Activated naive CD4-positive, alpha-beta T cell treated with anti-CD3 and anti-CD28 coated beads, Interleukin-2, amount 50 U/mL, for 72 hours (primary cell): ENCODE data around the gene XPNPEP2. TPM values are rescaled to one million over a fixed set of nuclear protein-coding genes. Genes with fewer than 3 reads are reported as not detected.

Experiments used
- ATAC-seq, 2 donors: fragments of 150-1000 bp; cut with Tn5 transposase; 2 replicates each; pipeline ENCODE4 v1.10.0; 2021; ENCODE audit warnings: mild to moderate bottlenecking in 2 of 2, moderate library complexity in 2 of 2
- DNase-seq, 2 donors: peaks; one replicate each; pipeline ENCODE4 v3.0.0; 2021 to 2022; ENCODE audit warnings: low spot score in 2 of 2
- H3K27ac Mint-ChIP-seq, 2 donors: one replicate each; pipeline ENCODE4 v1.8.0; 2022; ENCODE audit warnings: mild to moderate bottlenecking in 2 of 2, mixed read lengths in 2 of 2
- H3K36me3 Mint-ChIP-seq, 2 donors: one replicate each; pipeline ENCODE4 v1.8.0; 2022; ENCODE audit warnings: mixed read lengths in 2 of 2
- H3K9me3 Mint-ChIP-seq, 2 donors: one replicate each; pipeline ENCODE4 v1.8.0; 2022; ENCODE audit warnings: mixed read lengths in 2 of 2
- total RNA-seq, 2 donors: library from RNA; stranded (reverse); gene quantifications; one replicate each; pipeline ENCODE4 v1.2.3, GENCODE V29; 2022

Gene XPNPEP2
- total RNA-seq, 2 donors from 2014 or later = 0.21 TPM; not detected in 1

DNA sequence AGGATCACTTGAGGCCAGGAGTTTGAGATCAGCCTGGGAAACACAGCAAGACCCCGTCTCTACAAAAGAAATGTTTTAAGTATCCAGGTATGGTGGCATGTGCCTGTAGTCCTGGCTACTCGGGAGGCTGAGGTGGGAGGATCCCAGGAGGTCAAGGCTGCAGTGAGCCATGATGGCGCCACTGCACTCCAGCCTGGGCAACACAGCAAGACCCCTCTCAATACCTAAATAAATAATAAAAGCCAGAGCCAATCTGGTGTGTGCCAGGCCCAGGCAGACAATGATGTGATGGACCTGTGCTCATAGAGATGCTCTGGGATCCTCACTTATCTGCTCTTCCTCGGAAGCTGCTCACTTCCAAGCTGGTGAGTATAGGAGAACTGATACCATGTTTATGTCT, 22.8 kb downstream of the XPNPEP2 start:
- ATAC-seq (no peak), DNase-seq (no peak)
- Mint-ChIP-seq H3K27ac (no peak overlapping the region), H3K36me3 (no peaks in the 10 kb centered on the region), H3K9me3 (no peaks in the 10 kb centered on the region)

GRCh38 chrX:129762448-129762847, 23.7 kb downstream of the XPNPEP2 start:
- Mint-ChIP-seq H3K36me3 (no peaks in the 10 kb centered on the region), H3K9me3 (no peaks in the 10 kb centered on the region), H3K27ac (no peak overlapping the region)
- ATAC-seq (no peak), DNase-seq (no peak)

DNA sequence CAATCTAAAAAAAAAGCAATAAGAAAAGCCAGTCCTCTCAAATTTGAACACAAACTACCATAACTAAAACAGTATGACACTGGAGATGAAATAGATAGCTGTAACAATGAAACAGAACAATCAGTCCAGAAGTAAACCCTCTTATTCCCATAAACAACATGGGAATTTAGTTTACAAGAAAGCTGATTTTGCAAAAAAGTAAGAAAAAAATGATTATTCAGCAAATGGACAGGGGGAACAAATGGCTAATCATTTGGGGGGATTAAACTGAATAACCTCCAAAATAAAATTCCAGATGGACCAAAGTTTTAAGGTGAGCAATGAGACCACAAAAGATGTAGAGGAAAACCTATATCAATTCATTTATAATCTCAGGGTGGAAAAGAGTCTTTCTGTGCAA, 24.9 kb downstream of the XPNPEP2 start:
- H3K27ac Mint-ChIP-seq = no peak overlapping the region
- no peaks in the 10 kb centered on the region for H3K36me3 Mint-ChIP-seq
- DNase-seq = no peak
- H3K9me3 Mint-ChIP-seq = no peaks in the 10 kb centered on the region
- ATAC-seq = no peak

- DNase-seq = no peak
These were observed 29.4 kb downstream of the XPNPEP2 start for GRCh38 chrX:129768186-129768585.

DNA sequence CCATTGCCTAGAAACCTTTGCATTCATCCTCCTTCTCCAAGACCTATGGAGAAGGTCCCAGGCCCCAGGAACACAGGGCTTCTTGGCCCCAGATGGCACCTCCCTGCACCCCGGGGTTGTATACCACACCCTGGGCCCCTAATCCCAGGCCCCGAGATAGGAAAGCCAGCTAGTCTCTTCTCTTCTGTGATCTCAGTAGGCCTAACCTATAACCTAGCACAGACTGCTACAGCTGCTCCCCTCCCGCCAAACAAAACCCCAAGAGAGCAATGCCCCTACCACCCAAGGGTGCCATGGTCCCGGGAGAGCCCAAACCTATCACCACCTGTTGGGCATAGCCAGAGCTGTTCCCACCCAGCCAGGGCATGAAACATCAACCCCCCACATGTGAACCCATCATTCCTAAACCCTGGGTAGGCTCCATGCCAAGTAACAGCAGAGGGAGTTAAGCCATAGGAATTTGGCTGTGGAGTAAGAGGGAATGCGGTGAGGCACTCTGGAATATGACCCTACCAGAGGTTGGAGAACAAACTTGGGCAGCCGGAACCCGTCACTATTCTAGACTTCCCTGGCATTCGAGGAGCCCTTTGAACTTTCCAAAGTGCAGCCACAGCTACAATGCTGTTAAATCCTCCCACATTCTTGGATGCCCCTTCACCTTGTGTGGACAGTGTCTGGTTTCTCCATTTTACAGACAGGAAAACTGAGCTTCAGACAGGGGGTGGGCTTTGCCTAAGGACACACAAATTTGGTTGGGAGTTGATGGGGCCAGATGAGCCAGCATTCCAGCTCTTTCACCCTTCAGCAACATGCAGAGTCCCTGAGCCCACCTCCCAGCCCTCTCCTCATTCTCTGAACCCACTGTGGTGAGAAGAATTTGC, 30.0 kb downstream of the XPNPEP2 start:
- H3K9me3 Mint-ChIP-seq = no peaks in the 10 kb centered on the region
- no peak for ATAC-seq

More at GRCh38 chrX:129768186-129768585, 29.4 kb downstream of the XPNPEP2 start:
- Mint-ChIP-seq H3K9me3 (no peaks in the 10 kb centered on the region), H3K36me3 (peaks cover 5 to 6% of the 10 kb centered on the region in 2 donors), H3K27ac (no peak overlapping the region)
- ATAC-seq = no peak

GRCh38 chrX:129769467-129770154, 30.8 kb downstream of the XPNPEP2 start:
- Mint-ChIP-seq H3K36me3 (peaks cover 5 to 6% of the 10 kb centered on the region in 2 donors), H3K27ac (peak overlapping the region; percentile 9 to 61), H3K9me3 (no peaks in the 10 kb centered on the region)
- peak; percentile 49 to 87 for ATAC-seq
- peak in 1 of 2 donors; percentile 56 for DNase-seq

More for the DNA sequence above, 30.0 kb downstream of the XPNPEP2 start:
- Mint-ChIP-seq H3K36me3 (peaks cover 5 to 6% of the 10 kb centered on the region in 2 donors), H3K27ac (peak overlapping the region in 1 of 2 donors; percentile 61)
- DNase-seq = no peak

DNA sequence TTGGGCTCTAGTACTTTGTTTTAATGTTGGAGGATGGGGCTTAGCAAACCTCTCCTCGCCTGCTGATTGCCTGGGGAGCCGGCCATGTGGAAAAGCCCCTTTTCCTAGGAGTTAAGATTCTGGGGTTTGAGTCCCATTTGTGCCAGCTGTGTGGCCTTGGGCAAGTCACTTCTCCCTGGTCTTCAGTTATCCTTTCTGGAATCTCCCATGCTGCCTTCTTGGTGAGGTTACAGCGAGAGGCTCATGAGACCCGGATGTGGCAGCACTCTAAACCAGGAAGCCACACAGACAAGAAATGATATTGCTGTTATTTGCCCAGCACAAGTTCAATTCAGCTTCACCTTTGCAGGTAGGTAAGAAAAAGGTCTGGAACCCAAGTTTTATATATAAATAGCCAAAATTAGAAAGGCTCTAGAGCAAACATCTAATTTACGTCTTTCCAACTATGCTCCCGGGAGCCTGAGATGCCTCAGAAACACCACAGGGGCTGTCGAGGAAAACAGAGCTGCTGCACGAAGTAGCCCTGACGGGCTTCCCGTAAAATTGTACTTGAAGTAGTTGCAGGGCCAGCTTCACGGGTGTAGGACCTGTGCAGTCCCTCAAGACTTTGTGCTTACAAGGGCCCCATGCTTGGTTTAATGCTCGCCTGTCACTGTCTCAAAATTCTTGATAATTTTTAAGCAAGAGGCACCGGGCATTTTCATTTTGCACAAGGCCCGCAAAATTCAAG, 32.7 kb downstream of the XPNPEP2 start:
- Mint-ChIP-seq H3K9me3 (no peaks in the 10 kb centered on the region), H3K36me3 (peaks cover 5 to 6% of the 10 kb centered on the region in 2 donors), H3K27ac (peak overlapping the region; percentile 44 to 83)
- ATAC-seq (peak in 1 of 2 donors; percentile 27), DNase-seq (peak in 1 of 2 donors; percentile 50)

DNA sequence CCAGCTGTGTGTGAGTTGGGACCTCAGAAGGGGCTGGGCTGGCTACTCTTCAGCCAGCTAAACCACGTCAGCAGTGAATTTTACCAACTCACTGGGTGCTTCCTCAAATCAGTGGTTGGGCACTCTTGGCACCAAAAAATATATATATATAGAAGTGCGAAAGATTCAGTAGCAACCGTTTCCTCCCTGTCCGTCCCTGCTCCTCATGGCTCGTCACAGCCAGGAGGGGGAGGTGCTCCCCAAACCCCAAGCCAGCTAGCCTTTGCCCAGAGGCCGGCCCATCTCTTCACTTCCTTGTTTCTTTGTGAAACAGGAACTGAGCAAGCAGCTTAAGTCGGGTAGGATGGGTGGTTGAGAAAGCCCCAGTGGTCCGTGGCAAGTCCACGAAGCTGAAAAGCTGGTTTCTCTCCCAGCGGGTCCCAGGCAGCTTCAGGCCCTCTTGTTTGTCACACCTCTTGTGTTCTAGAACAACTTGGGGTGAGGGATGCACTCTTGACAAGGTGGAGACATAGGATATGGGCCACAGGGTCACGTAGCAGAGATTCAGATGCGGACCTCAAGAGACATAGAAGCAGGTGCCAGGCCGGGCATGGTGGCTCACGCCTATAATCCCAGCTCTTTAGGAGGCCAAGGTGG, 34.1 kb downstream of the XPNPEP2 start:
- Mint-ChIP-seq H3K36me3 (peaks cover 5 to 6% of the 10 kb centered on the region in 2 donors), H3K27ac (peak overlapping the region; percentile 90 to 96), H3K9me3 (no peaks in the 10 kb centered on the region)
- ATAC-seq (peak in 1 of 2 donors; percentile 64), DNase-seq (peak in 1 of 2 donors; percentile 67)

DNA sequence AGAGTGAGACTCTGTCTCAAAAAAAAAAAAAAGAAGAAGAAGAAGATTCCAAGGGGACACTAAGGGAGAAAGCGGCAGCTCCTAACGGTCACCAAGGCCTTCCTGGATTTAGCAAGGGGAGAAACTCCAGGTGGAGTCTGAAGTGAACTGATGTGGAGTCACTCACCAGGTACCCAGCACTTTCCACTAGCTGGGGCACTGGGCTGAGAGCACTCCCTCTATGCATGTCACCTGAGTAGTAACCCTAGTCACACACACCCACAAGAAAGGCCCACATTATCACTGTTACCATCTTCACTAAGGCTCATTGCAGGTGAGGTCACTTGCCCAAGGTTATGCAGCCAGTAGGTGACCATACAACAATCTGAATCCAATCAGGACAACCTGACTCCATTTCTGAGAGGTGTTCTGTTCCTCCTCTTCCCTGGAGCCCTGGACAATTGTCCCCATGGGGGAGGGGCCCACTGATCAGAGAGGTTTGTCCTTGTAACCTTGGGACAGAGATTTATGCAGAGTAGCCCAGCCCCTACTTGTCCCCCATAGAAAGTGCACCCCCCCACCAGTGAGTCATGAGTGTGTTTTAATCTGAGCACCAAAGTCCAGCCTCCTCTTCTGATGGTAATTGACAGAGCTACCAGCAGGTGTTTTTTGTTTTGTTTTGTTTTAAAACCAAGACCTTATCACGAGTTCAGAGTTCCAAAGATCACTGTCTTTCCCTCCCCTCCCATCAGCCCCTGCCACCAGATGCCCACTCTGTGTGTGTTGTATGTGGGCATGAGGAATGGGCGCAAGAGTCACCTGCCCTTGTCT, 35.1 kb downstream of the XPNPEP2 start:
- ATAC-seq (peak in 1 of 2 donors; percentile 36), DNase-seq (no peak)
- Mint-ChIP-seq H3K9me3 (no peaks in the 10 kb centered on the region), H3K27ac (peak overlapping the region in 1 of 2 donors; percentile 96), H3K36me3 (peaks cover 5 to 7% of the 10 kb centered on the region in 2 donors)

DNA sequence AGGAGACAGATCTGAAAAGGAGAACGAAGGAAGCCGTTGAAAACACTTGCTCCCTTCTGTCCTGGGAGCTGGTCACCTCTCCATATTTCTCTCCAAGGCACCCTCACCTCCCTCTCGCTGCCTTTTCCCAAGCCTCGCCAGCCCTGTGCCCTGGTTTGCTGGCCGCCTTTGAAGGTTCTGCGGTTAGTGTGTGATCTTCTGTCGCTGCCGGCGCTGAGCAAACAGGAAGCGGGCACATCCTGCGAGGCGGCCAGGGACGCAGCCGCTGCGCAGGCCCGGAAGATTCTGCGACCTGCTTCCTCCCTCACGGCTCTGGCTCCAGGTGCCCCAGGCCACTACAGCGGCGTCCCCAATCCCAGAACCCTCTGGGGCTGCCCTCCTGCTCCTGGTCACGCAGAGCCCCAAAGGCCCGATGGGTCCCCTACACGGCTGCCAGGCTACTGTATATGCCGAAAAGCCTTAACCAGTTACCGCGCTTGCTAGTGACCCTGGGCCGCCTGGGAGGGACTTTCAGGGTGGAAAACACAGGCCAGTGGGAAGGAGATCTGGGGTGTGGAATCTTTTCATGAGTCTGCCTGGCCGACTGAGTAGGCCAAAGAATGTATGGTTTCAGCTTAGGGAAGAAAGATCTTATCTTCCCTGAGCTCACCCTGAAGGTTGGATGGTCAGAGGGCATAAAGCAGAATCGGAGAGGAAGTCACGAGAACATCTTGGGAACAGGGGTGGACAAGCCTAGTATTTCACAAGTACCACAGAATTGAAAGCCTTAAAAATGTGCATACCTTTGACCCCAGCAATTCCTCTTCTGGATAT, 38.6 kb downstream of the XPNPEP2 start:
- peaks cover 16 to 21% of the 10 kb centered on the region in 2 donors for H3K36me3 Mint-ChIP-seq
- no peaks in the 10 kb centered on the region for H3K9me3 Mint-ChIP-seq
- ATAC-seq (peak; percentile 27 to 39), DNase-seq (peak; percentile 60 to 83)
- H3K27ac Mint-ChIP-seq = peak overlapping the region; percentile 90 to 94

GRCh38 chrX:129779086-129779672, 40.4 kb downstream of the XPNPEP2 start:
- Mint-ChIP-seq H3K36me3 (peaks cover 34% of the 10 kb centered on the region in 2 donors), H3K9me3 (no peaks in the 10 kb centered on the region), H3K27ac (peak overlapping the region; percentile 94 to 95)
- no peak for DNase-seq
- ATAC-seq = no peak

- Mint-ChIP-seq H3K27ac (peak within 1 kb of the TSS; percentile 94 to 95), H3K9me3 (no peaks in the 10 kb centered on the region), H3K36me3 (peaks cover 34 to 36% of the 10 kb centered on the region in 2 donors)
- DNase-seq = peak; percentile 49 to 75
- ATAC-seq = peak; percentile 34 to 44
These were observed 41.0 kb downstream of the XPNPEP2 start, which contains the start of gene SASH3 for GRCh38 chrX:129779747-129780146. Gene SASH3 (plus strand): TSS chrX:129779949. CDS start chrX:129780098, 149 bp downstream.

DNA sequence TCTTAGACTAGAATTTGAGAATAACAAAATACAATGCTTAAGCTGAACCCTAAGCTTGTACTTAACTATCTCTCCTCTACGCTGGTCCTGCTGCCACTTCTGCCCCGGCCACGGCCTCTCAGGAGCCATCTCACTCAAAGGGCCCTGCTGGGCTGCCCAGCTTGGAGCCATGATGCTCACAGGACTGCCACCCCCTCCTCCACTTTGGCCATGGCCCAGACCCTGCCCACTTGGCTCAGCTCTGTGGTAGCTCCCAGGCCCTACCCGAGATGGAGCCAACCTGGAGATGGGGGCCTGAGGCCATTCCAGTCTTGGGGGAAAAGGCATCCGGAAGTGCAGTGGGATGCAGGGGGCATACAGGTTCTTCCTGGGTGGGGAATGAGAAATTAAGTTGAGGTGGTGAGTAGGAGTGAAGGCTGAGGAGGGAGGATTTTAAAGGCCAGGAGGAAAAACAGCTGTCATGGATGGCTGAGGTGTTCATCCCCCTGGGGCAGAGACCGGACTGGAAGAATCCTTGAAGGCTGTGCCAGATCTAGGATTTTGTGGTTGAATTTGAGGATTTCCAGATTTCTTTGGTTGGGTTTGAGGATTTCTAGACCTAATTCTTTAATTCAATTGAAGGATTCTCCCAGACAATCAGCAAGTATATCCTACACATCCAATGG, 41.8 kb downstream of the XPNPEP2 start:
- Mint-ChIP-seq H3K27ac (peak overlapping the region; percentile 92 to 94), H3K9me3 (no peaks in the 10 kb centered on the region), H3K36me3 (peaks cover 34 to 41% of the 10 kb centered on the region in 2 donors)
- ATAC-seq (no peak), DNase-seq (no peak)

GRCh38 chrX:129781134-129781672, 42.4 kb downstream of the XPNPEP2 start:
- DNase-seq (peak; percentile 65 to 84), ATAC-seq (peak; percentile 81 to 89)
- no peaks in the 10 kb centered on the region for H3K9me3 Mint-ChIP-seq
- H3K27ac Mint-ChIP-seq = peak overlapping the region; percentile 92 to 94
- peaks cover 34 to 44% of the 10 kb centered on the region in 2 donors for H3K36me3 Mint-ChIP-seq
